ENCODE measurements around the gene EBLN2.
A peak's percentile ranks its signal among the peaks of the same experiment; 100 is the strongest.
"Not testable (repeated sequence)": the region's sequence is repeated elsewhere in the genome, so short reads cannot be mapped to it uniquely, and the experiment has no call there.

The EBLN2 gene

GRCh38 chr3:73052857-73053256, 8.6 kb upstream of the EBLN2 start:
- no peak for DNase-seq
- Histone ChIP-seq H3K4me3 (ENCODE audit: low read depth, low read length) (no peak overlapping the region), H3K27me3 (no peaks in the 10 kb centered on the region), H3K36me3 (peaks cover 12% of the 10 kb centered on the region), H3K9me3 (no peaks in the 10 kb centered on the region), H3K4me1 (peaks cover 7% of the 10 kb centered on the region)
- no peak for TF ChIP-seq CTCF (IDR thresholded peaks at IDR 0.05; ENCODE audit: low read depth, low read length)

- no peak overlapping the region for H3K4me3 ChIP-seq (ENCODE audit: low read depth, low read length)
- peaks cover 21% of the 10 kb centered on the region for H3K4me1 ChIP-seq
- no peak for TF ChIP-seq CTCF (IDR thresholded peaks at IDR 0.05; ENCODE audit: low read depth, low read length)
- no peaks in the 10 kb centered on the region for H3K27me3 ChIP-seq
- no peak for DNase-seq
- H3K9me3 ChIP-seq, result no peaks in the 10 kb centered on the region
- H3K36me3 ChIP-seq, result peaks cover 8% of the 10 kb centered on the region
These were observed 5.9 kb upstream of the EBLN2 start for GRCh38 chr3:73055583-73055982.

GRCh38 chr3:73056014-73056844, 5.2 kb upstream of the EBLN2 start:
- H3K4me3 ChIP-seq (ENCODE audit: low read depth, low read length), result no peak overlapping the region
- H3K27me3 ChIP-seq, result no peaks in the 10 kb centered on the region
- H3K36me3 ChIP-seq, result peaks cover 5% of the 10 kb centered on the region
- H3K9me3 ChIP-seq, result no peaks in the 10 kb centered on the region
- no peak for DNase-seq
- H3K4me1 ChIP-seq, result peaks cover 23% of the 10 kb centered on the region
- peak; percentile 61 for TF ChIP-seq CTCF (IDR thresholded peaks at IDR 0.05; ENCODE audit: low read depth, low read length)

- Histone ChIP-seq H3K4me1 (peaks cover 23% of the 10 kb centered on the region), H3K27me3 (no peaks in the 10 kb centered on the region), H3K36me3 (peaks cover 11% of the 10 kb centered on the region), H3K4me3 (ENCODE audit: low read depth, low read length) (no peak overlapping the region), H3K9me3 (no peaks in the 10 kb centered on the region)
- no peak for TF ChIP-seq CTCF (IDR thresholded peaks at IDR 0.05; ENCODE audit: low read depth, low read length)
- DNase-seq, result no peak
These were observed 4.7 kb upstream of the EBLN2 start for GRCh38 chr3:73056845-73057150.

GRCh38 chr3:73060302-73060723, 1.1 kb upstream of the EBLN2 start:
- Histone ChIP-seq H3K4me1 (peaks cover 23% of the 10 kb centered on the region), H3K27me3 (peaks cover 4% of the 10 kb centered on the region; the same call in 1 of the 2 replicates), H3K36me3 (peaks cover 45% of the 10 kb centered on the region), H3K9me3 (no peaks in the 10 kb centered on the region), H3K4me3 (ENCODE audit: low read depth, low read length) (no peak overlapping the region)
- TF ChIP-seq CTCF (IDR thresholded peaks at IDR 0.05; ENCODE audit: low read depth, low read length), result no peak
- peak; percentile 28 for DNase-seq

- H3K4me1 ChIP-seq; H3K9me3 ChIP-seq; H3K4me3 ChIP-seq (ENCODE audit: low read depth, low read length); DNase-seq; H3K27me3 ChIP-seq: not testable (repeated sequence)
- peaks cover 44% of the 10 kb centered on the region for H3K36me3 ChIP-seq
These were observed 4.8 kb downstream of the EBLN2 start for GRCh38 chr3:73066243-73066642.
